Measurements from ENCODE around the gene PTH2. TPM values are rescaled to one million over a fixed set of nuclear protein-coding genes. Genes with fewer than 3 reads are reported as not detected.

PTH2 gene
- total and polyA plus RNA-seq, 2 of the 8 experiments (the other 6 are each of a cell fraction or from before 2014, with no cell fraction given), result not detected

DNA sequence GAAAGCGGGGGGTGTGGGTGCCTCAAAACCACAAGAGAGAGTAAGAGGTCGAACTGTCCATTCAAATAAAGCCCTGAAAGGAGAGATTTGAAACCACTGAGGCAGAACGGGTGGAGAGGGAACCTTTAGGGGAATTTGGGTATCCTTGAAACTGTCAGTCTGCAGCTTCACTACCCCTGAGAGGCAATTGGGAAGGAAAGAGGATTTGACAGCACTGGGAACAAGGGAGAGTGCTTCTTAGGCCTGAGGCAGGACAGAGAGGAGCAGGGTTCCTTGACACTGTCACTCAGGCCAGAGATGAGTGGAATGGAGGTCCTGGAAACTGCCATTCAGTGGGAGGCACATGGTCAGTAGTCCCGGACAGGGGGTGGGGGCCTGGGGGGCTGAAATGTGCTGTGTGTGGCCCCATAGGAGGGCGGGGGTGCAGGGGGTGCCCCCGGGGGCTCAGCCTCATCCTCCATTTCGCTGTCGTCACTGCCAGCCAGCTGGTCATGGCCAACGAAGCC is 7.0 kb upstream of the PTH2 start:
- no peak for FAIRE-seq
- Histone ChIP-seq H2BK120ac (replicated peaks; ENCODE audit: low read depth, low read length) (no peak overlapping the region), H4K5ac (ENCODE audit: insufficient read length, low read depth, low read length) (no peak overlapping the region), H3K27me3 (replicated peaks in 1 of 4; ENCODE audit: control insufficient read depth in 3 of 4, extremely low read depth in 1 of 4, insufficient read depth in 3 of 4, low read length in 3 of 4) (peaks cover 7 to 43% (median 38%) of the 10 kb centered on the region in 4 experiments; a peak in 6 of 7 replicates), H3K27ac (ENCODE audit: low read depth, low read length) (no peak overlapping the region), H3K18ac (ENCODE audit: extremely low read depth, low read length) (no peak overlapping the region), H3K79me2 (ENCODE audit: control insufficient read depth in 1 of 2, insufficient read depth in 2 of 2, low read length in 2 of 2) (no peaks in the 10 kb centered on the region), H3K14ac (ENCODE audit: insufficient read length) (no peak overlapping the region), H2BK15ac (ENCODE audit: low read length) (0 out of 2 replicates have a peak overlapping the region, but pooled peaks have one; percentile 61), H3K23ac (ENCODE audit: insufficient read length) (no peak overlapping the region), H4K91ac (replicated peaks; ENCODE audit: insufficient read length, low read length) (no peak overlapping the region), H3K9ac (replicated peaks in 1 of 4; ENCODE audit: extremely low read depth in 1 of 4, low read depth in 3 of 4, low read length in 3 of 4) (no peak overlapping the region), H4K20me1 (replicated peaks in 1 of 2; ENCODE audit: control insufficient read depth in 1 of 2, insufficient read depth in 2 of 2, low read length in 2 of 2) (no peaks in the 10 kb centered on the region), H3K23me2 (ENCODE audit: low read depth, low read length) (peaks cover 23% of the 10 kb centered on the region), H3K4me1 (replicated peaks in 1 of 4; ENCODE audit: control insufficient read depth in 3 of 4, insufficient read depth in 4 of 4, low read length in 3 of 4) (peaks cover 4 to 37% (median 23%) of the 10 kb centered on the region in 4 experiments), H3K56ac (replicated peaks; ENCODE audit: insufficient read length, low read depth, low read length) (no peak overlapping the region), H3K4ac (replicated peaks; ENCODE audit: insufficient read length, low read depth, low read length) (no peak overlapping the region), H2BK12ac (ENCODE audit: low read depth, low read length) (0 out of 2 replicates have a peak overlapping the region, but pooled peaks have one; percentile 68), H3K36me3 (ENCODE audit: control insufficient read depth in 2 of 4, insufficient read depth in 4 of 4, low read length in 3 of 4) (no peaks in the 10 kb centered on the region), H3K79me1 (ENCODE audit: low read depth, low read length) (no peaks in the 10 kb centered on the region), H2BK5ac (ENCODE audit: low read depth, low read length) (no peak overlapping the region), H2AK5ac (ENCODE audit: low read depth, low read length) (peak overlapping the region; percentile 68; the same call in 1 of the 2 replicates), H3K4me2 (ENCODE audit: insufficient read depth in 1 of 2, low read depth in 2 of 2, low read length in 2 of 2) (no peak overlapping the region), H2AFZ (ENCODE audit: low read length) (no peak overlapping the region), H4K8ac (ENCODE audit: extremely low read depth, insufficient read depth, low read length) (no peak overlapping the region), H3K9me3 (ENCODE audit: insufficient read depth in 2 of 2, low read depth in 1 of 2, low read length in 1 of 2) (peaks cover 0 to 2% of the 10 kb centered on the region in 2 experiments; a peak in 1 of 4 replicates), H2BK20ac (ENCODE audit: low read length) (no peak overlapping the region), H3K4me3 (ENCODE audit: extremely low read depth in 1 of 4, insufficient read depth in 2 of 4, low read depth in 3 of 4, low read length in 4 of 4) (no peak overlapping the region)
- CTCF ChIA-PET (ENCODE audit: partially characterized antibody), result interaction anchor here (0.7 to 3.7 kb wide), 11 partner anchors 11 to 211 kb away, joined by 3 to 13 read pairs (median 8); partner anchors contain the start of genes KASH5 and SLC17A7
- 81% methylated on average over 9 of the region's 9 CpGs; no CpG with 5 or more reads in 1 of the 2 experiments for WGBS, 2 experiments (ENCODE audit: extremely low coverage in 1 of 2, insufficient coverage in 1 of 2, insufficient read length in 1 of 2, insufficient replicate concordance in 2 of 2, low coverage in 1 of 2, low lambda C conversion rate in 2 of 2, missing lambda C conversion rate in 1 of 2)
- no peak for DNase-seq (ENCODE audit: low read depth in 1 of 2, low spot score in 2 of 2)
- POLR2A ChIA-PET (ENCODE audit: partially characterized antibody), result interaction anchor here (1.1 to 1.5 kb wide), 7 partner anchors 12 to 69 kb away, joined by 3 to 4 read pairs (median 3); partner anchors contain the start of gene PIH1D1
- TF ChIP-seq SAP30 (IDR thresholded peaks at IDR 0.05; ENCODE audit: insufficient read depth, insufficient replicate concordance, low read length), result no peak
- TF ChIP-seq JUND (IDR thresholded peaks at IDR 0.05; ENCODE audit: low read length), result no peak
- no peak for TF ChIP-seq GTF2F1 (IDR thresholded peaks at IDR 0.05; ENCODE audit: borderline replicate concordance, low read depth, low read length)
- no peak for TF ChIP-seq CTBP2 (IDR thresholded peaks at IDR 0.05; ENCODE audit: borderline replicate concordance, insufficient read depth, insufficient read length, low read length)
- no peak for TF ChIP-seq CBX5 (IDR thresholded peaks at IDR 0.05; ENCODE audit: low read depth, low read length)
- no peak for TF ChIP-seq POU5F1 (IDR thresholded peaks at IDR 0.05; ENCODE audit: low read depth, low read length)
- TF ChIP-seq, protein P1, sequence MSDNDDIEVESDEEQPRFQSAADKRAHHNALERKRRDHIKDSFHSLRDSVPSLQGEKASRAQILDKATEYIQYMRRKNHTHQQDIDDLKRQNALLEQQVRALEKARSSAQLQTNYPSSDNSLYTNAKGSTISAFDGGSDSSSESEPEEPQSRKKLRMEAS (IDR thresholded peaks at IDR 0.05), result no peak
- TF ChIP-seq JUN (IDR thresholded peaks at IDR 0.05; ENCODE audit: low read depth, low read length), result no peak
- TF ChIP-seq, protein P2, sequence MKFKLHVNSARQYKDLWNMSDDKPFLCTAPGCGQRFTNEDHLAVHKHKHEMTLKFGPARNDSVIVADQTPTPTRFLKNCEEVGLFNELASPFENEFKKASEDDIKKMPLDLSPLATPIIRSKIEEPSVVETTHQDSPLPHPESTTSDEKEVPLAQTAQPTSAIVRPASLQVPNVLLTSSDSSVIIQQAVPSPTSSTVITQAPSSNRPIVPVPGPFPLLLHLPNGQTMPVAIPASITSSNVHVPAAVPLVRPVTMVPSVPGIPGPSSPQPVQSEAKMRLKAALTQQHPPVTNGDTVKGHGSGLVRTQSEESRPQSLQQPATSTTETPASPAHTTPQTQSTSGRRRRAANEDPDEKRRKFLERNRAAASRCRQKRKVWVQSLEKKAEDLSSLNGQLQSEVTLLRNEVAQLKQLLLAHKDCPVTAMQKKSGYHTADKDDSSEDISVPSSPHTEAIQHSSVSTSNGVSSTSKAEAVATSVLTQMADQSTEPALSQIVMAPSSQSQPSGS (IDR thresholded peaks at IDR 0.05; ENCODE audit: low read length), result no peak
- no peak for TF ChIP-seq RNF2 (IDR thresholded peaks at IDR 0.05; ENCODE audit: borderline replicate concordance, low read depth, low read length, missing control alignments, poor library complexity, severe bottlenecking)
